HG03039 (cell line): Measurements from ENCODE around the gene NBEA.

Experiments used
- ATAC-seq: cut with Tn5 transposase; IDR thresholded peaks from one replicate; pipeline ENCODE4 v1.9.1; 2021; ENCODE audit warnings: mild to moderate bottlenecking, moderate library complexity; ENCODE audit not compliant: unreplicated experiment

The NBEA gene

DNA sequence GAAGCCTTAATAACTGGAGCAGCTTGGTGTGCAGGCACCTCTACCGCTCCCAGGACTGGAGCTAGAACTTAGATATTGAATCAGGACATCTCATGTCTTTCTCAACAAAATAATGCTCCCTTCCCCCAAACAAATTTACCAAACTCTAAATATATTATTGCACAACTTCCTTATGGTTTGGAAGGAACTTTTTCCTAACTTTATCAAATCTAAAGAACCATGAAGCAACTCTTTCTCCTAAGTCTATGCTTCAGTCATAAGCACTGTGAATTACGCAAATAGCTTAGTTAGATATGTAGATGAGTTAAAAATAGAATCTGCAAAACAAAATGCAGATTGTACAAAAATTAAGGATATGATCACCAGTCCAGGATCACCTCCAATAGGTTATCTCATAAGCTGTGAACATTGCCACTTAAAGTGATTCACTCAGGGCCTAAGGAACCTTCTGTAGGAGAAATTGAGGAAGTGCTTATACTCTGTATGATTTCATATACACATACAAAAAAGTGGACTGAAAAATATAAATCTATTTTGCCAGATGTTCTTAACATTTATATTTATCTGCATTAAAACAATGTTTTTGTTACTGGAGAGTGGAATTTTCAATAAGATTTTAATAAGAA, 554.8 kb downstream of the NBEA start:
- no peak for ATAC-seq

DNA sequence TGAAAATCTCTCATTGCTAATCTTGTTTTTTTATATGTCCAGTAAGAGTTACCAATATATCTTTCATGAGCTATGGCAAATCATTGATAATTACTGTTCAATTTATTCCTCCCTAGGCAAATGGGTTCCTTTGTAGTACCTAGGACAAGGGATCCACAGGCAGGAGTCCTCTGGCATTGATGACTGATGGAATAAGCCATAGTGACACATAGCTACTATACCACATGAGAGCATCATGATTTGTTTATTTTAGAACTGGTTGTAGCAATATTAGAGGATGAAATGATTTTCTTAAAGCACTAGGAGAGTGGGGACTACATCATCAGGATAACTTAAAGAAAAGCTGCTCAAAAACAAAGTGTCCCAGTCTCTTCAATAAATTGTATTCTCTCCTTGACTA, 556.2 kb downstream of the NBEA start:
- ATAC-seq = no peak

DNA sequence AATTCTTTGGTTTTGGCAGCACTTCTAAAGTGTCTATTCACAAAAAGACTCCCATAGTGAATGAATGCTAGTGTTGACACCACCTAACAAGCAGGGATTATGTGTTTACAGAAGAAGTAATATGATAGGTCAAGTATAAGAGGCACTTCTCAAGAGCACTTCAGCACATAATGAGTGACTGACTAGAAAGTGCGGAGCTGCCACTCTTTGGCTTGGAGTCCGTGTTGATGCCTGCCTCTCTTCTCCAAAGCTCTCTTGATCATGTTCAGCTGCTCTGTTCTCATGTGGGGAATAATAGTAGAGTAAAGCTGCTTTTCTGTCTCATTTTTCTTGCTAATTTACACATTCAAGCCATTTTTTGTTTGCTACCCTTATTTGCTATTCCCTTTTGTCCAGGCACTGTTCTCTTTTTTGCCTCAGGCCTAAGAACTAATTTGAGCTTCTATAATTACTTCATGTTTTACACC, 557.2 kb downstream of the NBEA start:
- ATAC-seq = no peak

DNA sequence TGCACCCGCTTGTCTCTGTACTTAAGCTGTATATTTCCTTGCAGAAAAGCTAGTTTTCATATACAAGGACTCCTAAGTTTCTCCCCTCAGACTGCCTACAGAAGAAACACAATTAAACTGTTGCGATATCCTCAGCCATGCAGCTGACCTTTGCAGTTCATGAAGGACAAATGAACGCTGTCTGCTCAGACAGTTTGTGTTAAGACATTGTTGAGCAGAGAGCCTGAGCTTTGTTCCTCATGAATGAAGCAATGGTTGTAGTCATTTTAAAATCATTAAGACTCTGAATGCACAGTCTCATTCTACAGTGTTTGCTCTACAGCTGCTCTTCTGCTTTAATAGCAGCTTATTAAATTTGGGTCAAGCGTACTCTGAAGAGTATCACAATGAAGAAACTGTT, 557.6 kb downstream of the NBEA start:
- no peak for ATAC-seq

DNA sequence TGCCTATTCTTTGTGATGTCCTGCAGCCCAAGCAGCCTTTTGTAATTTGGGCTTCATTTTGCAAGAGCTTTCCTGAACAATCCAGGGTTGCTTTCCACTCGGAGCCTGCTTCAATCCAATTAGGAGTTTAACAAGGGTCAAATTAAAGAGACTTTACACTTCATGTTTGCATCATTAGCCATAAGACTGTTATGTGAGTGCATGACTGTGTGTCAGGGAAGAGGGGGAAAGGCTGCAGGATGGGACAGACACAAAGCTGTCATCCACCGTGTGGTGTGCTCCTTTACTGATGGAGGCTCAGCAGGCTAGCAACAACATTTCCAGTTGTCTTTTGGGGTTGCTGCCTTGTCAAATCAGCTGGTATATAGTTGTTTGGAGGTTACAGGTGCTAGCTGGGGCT, 558.1 kb downstream of the NBEA start:
- ATAC-seq = no peak

DNA sequence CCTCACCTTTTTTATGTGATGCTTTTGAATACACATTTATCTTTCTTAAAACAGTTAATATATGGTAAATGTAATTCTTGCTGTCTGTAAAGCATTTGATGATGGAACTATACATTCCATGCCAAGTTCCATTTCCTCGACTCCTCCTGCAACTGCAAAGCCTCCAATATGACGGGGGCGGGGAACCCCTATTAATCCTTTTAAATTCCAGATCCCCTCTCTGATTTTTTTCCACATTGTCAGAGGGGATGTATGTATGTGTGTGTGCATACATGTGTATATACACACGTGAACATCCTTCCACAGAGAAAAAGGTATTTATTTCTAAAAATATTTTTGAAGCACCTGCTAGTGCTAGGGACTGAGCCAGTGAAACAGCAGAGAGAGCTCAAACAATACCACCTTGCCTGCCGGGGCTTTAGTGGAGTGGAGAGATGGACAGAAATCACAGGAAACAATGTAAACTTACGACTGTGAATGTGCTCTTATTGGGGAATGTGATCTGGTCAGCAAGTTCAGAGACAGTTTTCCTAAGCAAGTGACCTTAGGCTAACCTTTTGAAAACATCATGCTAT, 559.7 kb downstream of the NBEA start:
- no peak for ATAC-seq

DNA sequence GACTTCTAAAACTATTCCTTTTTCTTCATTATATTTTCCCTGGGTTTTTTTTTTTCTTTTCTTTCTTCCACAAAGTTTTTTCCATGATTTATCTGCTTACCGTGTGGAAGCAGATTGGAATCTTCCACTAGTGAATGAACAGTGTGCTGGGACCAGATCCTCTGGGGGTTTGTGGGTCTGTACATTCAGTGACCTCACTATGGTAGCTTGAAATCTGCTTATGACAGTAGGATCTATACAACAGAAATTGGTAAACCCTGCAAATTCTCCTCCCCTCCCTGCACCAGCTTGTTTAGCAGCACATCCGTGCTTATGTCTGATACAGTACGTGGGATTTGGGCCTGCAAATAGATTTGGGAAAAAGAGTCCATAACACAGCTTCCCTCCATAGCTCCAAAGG, 560.4 kb downstream of the NBEA start:
- ATAC-seq = no peak

DNA sequence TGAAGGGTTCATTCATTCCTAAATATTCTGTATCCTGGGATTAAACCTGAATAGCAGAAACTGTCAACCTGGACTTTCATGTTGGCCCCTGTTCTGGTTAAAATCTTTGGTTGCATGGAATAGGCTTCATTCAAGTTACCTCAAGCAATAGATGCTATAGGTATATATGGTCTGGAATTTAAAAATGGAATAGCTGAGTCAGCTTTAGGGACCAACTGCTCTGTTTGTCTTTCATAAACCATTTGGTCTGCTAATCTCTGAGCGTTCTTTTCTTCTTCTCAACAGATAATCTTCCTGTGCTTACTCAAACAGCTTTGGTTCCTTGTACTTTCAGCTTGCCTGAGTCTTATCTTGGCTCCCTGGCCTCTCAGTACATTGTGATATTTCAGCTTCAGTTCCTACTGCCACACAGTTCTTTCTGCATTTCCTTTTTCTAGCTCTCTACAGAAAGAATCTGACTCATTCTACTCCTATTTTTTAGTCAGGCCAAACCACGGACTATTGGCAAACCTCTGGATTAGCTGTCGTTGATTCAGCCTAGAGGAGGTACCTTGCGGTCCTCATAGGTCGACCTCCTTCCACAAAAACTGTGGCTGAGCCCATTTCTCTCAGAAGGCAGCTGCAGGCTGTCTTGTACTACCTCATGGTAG, 570.3 kb downstream of the NBEA start:
- ATAC-seq = no peak

DNA sequence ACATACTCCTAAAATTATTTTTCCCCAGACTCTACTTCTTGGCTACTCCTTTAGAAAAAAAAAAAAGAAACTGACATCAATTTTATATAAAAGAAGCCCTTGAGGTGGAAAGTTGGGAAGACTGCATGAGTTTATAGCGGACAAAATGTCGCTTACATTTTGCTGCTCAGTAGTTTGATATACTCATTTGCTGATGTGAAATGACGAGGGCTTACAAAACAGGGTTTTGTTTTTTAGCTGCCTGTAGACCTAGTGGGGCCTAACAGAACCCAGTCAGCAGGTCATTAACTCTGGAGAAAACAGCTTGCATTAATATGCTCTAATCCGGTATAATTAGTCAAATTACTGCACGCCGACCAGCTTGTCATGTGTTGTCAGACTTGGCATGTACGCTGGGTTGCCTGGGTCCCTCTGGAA, 572.0 kb downstream of the NBEA start:
- no peak for ATAC-seq

DNA sequence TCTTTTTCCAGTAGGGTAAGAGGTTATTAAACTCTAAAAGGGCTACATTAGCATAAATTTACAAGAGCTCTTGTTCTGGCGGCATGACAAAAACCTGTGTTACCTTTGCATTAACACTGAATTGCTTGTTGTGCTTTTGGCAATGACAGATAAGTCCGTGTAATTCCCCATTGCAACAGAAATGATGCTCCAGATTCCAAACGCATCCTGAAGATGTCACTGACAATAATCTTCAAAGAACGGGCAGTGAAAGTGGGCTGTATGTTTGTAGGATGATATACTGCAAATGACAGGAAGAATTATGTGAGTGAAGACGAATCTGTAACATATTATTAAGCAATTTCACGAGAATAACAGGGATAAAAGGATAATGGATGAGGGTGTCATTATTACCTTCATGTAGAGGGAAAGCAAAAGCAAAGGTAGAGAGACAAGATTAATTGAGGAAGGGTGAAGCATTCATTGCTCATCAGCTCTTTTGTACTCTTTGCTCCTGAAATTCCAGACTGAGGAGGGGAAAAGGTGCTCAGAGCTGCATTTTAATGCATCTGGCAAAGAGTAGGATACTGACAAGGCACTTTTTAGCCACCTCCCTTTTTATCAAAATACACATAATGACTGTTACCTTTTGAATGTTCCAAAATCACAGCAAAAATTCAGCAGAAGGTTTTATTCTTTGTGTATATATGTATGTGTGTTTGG, 572.9 kb downstream of the NBEA start:
- ATAC-seq = no peak

DNA sequence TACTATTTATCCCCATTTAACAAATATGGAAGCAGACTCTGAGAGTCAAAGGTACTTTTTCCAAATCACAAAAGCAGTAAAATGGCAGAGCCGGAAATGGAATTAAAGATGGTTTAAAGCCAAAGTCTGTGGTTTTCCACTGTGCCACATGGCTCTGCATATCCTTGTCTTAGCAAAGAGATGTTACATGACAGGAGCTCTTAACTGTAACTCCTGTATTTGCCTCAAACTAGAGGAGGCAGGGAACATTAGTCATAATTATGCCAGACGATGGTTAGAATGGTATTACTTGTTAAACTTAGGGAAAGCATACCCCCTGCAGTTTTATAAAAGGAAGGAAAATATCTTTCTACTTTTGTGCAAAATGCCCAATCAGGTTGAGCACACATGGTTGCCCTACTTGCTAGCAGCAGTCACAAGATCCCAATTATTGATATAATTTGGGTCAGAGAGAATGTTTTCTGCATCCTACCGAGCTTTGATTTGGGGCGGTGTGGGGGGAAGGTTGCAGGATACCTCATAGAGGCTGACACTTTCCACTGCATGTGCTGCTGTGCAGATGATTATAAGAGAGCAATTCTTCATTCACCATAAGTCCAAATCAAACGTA, 576.4 kb downstream of the NBEA start:
- ATAC-seq = no peak

DNA sequence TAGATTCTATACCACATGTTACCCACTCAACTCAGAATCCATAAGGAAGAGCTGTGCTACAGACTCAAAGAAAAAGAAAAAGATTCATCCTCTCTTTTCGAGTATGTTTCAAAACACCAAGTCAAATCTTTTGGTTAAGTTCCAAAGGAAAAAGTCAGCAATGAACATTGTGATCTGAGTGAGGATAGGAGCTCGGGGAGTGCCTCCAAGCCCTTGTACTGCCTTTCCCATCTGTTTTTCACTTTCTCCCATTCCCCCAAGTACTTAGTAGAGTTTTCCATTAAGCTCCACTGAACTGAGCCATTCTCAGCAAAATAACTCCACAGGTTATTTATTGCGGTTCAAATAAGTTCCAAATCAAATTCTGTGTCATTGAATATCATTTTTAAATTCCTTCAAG, 582.1 kb downstream of the NBEA start:
- no peak for ATAC-seq

DNA sequence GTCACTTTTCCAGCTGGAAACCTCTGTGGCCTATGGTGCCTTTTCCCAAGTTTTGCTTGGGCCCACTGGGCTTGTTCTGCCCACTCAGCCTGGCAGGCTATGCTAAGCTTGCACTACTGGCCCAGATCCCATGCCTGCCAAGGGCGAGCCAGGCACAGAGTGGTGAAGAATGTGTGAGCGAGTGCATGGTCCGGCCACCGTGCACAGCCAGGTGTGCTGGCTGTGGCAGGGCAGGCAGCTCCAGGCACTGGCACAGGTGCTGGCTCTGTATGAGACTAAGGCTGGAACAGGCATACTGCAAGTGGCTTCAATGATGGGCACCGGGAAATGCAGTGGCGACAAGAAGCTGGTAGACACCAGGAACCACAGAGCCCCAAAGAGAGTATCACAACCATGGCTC, 584.5 kb downstream of the NBEA start:
- ATAC-seq = no peak

DNA sequence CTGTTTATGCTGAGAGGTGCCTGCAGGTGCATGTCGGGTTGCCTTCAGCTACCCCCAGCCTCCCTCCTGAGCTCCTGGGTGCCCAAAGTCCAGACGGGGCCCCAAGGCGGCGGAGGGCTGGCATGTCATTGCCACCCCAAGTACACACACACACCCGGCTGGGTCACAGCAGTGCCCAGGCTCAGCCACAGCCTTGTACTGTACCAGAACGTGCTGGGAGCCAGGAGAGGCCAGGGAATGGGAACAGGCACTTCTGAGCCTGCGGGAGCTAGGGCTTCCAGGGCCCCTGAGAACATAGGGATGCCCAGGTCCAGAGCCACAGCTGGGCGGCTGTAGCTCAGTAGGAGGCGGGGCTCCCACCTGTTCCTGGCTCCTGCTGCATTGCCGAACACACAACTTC, 585.4 kb downstream of the NBEA start:
- ATAC-seq = no peak

DNA sequence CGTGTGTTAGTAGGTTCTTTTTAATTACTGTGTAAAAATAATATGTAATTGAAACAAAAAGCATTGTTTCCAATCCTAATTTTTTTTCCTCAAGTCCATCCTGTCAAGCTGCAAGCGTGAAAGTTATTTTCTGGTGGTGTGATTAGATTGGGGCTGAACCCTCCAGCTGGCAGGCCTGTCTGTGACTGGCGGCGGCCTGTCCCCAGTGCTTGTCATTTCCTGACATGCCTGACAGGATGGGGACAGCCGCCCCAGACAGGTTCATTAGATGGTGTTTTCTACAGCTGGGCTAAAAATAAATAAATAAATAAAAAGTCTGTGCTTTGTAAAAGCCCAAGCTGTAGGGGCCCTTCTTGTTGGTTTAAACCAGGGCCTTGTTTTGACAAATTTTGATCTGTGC, 588.1 kb downstream of the NBEA start:
- ATAC-seq = no peak

DNA sequence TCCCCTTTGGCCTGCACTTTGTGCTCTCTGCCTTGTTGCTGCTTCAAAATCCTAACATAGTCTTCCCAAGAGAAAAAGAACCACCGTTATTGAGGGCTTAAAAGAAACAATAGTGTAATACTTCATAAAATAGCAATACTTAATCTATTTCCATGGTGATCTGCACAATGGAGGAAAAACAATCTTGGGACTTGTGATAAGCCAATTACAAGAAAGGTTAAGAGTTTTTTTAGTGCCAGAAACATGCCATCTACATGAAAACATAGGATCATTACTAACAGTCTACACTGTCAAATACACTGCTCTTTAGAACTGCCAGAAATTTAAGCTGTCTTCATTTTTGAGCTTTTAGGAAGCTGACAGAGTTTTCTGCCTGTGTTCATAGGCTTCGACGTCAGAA, 588.5 kb downstream of the NBEA start:
- ATAC-seq = no peak

DNA sequence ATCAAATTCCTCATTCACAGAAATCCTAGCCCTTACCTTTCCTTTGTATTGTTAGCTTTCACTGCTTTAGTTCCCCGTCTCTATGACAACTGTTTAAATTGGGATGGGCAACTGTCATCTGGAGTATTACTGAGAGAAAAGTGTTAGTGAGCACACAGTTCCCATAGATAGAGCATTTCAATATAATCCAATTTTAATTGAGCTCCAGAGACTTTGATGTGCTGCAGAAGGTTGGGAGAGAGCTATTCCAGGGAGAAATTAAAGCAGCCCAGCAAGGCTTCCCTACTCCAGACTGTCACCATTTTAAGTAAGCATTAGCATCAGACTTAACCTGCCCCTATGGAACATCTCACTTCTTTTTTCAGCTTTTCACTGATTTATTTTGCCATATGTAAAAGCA, 589.5 kb downstream of the NBEA start:
- ATAC-seq = no peak

DNA sequence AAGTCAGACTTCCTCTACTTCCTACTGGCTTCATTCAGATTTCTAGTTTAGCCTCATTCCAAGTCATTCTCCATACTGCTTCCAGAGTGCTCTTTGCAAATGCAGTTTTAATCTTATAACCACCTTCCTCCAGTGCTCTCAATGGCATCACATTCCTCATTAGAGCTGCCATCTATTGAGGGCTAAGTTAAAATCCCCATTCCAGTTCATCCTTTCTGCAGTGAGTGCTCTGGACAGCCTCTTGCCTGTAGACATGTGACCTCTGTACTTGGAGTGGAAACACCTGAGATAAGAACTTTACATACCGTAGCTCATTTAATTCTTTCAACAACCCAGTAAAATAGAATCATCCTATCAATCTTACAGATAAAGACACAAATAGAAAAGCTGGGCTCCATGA, 592.3 kb downstream of the NBEA start:
- ATAC-seq = no peak

DNA sequence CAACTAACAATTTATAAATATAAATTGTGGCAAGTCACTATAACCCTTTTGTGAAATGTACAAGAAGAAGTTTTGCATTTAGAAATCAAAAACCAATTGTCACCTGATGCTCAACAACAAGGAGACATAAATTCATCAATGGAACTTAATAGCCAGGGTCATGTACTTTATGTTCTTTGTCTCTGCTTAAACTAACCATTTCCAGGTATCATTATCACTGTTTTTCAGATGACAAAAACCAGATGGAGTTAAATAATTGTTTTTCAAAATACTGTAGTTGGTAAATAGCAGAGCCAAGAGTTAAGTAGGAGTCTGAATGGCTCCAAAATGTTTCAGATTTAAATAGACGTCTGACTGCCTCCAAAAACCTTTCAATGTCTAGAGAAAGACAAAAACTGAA, 606.7 kb downstream of the NBEA start:
- no peak for ATAC-seq

DNA sequence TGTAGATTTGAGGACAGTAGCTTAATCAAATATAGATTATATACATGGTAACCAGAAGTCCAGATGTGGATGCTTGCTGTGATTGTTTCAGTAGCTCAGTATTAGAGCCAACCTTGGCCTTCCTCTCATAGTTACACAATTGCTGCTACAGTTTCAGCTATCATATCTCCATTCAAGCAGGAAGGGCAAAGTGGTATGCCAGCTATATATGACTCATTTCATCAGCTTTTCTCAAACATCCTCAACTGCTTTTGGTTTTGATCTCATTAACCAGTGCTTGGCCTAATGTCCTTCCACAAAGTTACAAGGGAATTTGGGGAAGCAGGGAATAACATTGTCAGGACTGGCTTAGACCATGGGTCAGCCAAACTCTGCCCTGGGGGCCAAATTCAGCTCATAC, 607.4 kb downstream of the NBEA start:
- no peak for ATAC-seq

DNA sequence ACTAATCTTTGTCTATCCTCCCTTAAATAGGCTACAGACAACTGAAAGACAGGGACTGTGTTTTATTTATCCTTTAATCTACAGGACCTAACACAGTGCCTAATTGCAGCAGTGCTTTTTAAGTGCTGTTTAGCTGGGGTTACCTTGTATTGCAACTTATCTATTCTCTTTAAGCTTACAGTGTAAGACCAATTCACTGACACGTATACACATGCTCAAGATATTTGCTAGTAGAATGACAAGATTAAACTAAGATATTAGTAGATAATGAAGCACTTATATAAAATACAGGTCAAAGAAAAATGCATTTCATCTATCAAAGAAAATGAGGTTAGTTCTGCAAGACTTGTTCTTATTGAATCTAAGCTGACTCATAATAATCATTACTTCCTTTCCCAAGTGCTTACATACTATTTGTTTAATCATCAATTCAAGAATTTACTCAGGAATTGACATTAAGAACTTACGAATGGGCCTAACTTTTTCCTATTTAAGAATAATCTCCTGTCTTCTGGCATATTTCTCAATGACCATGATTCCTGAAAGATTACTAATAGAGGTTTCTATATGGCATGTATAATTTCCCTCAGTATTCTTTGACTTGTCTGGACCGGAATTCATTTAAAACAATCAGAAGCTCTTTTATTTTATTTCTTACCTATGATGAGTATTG, 610.2 kb downstream of the NBEA start:
- no peak for ATAC-seq
